Melanocyte of skin (primary cell): ENCODE results near the gene LIM2. TPM values are rescaled to one million over a fixed set of nuclear protein-coding genes. Genes with fewer than 3 reads are reported as not detected.

Source experiments
- total RNA-seq, 2 donors: library from RNA; depleted of rRNA; stranded (reverse); fragments of >200 nt; gene quantifications; 2 replicates each; pipeline ENCODE4 v1.2.3, GENCODE V29; 2012

LIM2 gene
- not detected for total RNA-seq

GRCh38 chr19:51387924-51388389, at the start of gene LIM2:
Gene LIM2, minus strand, starts transcription at chr19:51387974. Its CDS starts 531 bp downstream, at chr19:51387443.

GRCh38 chr19:51417107-51417809, 29.5 kb upstream of the LIM2 start, which contains the start of gene SIGLEC10:
Gene SIGLEC10, minus strand, starts transcription at chr19:51417642. Its CDS starts 61 bp downstream, at chr19:51417581.

GRCh38 chr19:51372649-51373504, 14.9 kb downstream of the LIM2 start, which contains the start of gene NKG7:
Gene NKG7, minus strand, starts transcription at chr19:51372654. Its CDS starts 119 bp downstream, at chr19:51372535.

GRCh38 chr19:51368366-51369282, 19.1 kb downstream of the LIM2 start, which contains the start of gene CLDND2:
Gene CLDND2, minus strand, starts transcription at chr19:51369003. Its CDS starts 426 bp downstream, at chr19:51368577.

GRCh38 chr19:51365965-51366388, 21.8 kb downstream of the LIM2 start, which contains the start of gene ETFB:
Gene ETFB, minus strand, starts transcription at chr19:51366388. Its CDS starts 62 bp downstream, at chr19:51366326.

GRCh38 chr19:51341976-51342580, 45.7 kb downstream of the LIM2 start, which contains the start of gene VSIG10L:
Gene VSIG10L, minus strand, starts transcription at chr19:51342139. Its CDS starts 15 bp downstream, at chr19:51342124.

Other genes starting within 250 kb of the LIM2 start
- gene SIGLEC7, start 245.7 kb downstream of the LIM2 start, total RNA-seq, result not detected
- not detected for gene CD33, start 162.9 kb downstream of the LIM2 start, total RNA-seq
- not detected for gene SIGLECL1, start 136.9 kb downstream of the LIM2 start, total RNA-seq
- gene IGLON5, start 76.3 kb downstream of the LIM2 start, total RNA-seq, result not detected
- gene VSIG10L, start 45.8 kb downstream of the LIM2 start, total RNA-seq, result 1 to 10 TPM; 2.1 to 3.7 TPM
- 100 to 1,000 TPM; 106 to 145 TPM for gene ETFB, start 21.6 kb downstream of the LIM2 start, total RNA-seq
- not detected for gene CLDND2, start 19.0 kb downstream of the LIM2 start, total RNA-seq
- not detected for gene NKG7, start 15.3 kb downstream of the LIM2 start, total RNA-seq
- not detected for gene C19orf84, start 2.6 kb upstream of the LIM2 start, total RNA-seq
- gene SIGLEC10, start 29.7 kb upstream of the LIM2 start, total RNA-seq, result not detected
- not detected for gene SIGLEC8, start 70.5 kb upstream of the LIM2 start, total RNA-seq
- not detected for gene CEACAM18, start 90.6 kb upstream of the LIM2 start, total RNA-seq
- not detected for gene SIGLEC12, start 113.8 kb upstream of the LIM2 start, total RNA-seq
- gene SIGLEC6, start 143.7 kb upstream of the LIM2 start, total RNA-seq, result not detected
- gene ZNF175, start 183.3 kb upstream of the LIM2 start, total RNA-seq, result 1 to 10 TPM; 4.3 to 6.5 TPM
- not detected for gene SIGLEC5, start 242.4 kb upstream of the LIM2 start, total RNA-seq